Neutrophil (primary cell): ENCODE data around the gene GAK.

Source experiments
- H3K27ac ChIP-seq: fragments of 200-600 bp; sonication (generic); 2 replicates; pipeline ENCODE4 v1.5.1; 2016; ENCODE audit warnings: mild to moderate bottlenecking, moderate library complexity
- H3K27me3 ChIP-seq: fragments of 200-600 bp; sonication (generic); 2 replicates; pipeline ENCODE4 v1.6.0; 2016; ENCODE audit warnings: mild to moderate bottlenecking
- H3K36me3 ChIP-seq: fragments of 200-600 bp; sonication (generic); 2 replicates; pipeline ENCODE4 v1.5.1; 2017
- H3K4me1 ChIP-seq, 2 experiments: fragments of 200-600 bp in 1 of 2; sonication (generic) in 1 of 2; 1 replicate in 1 of 2; 2 replicates in 1 of 2; pipeline versions ENCODE4 v1.5.1 to v1.6.1; 2013 to 2016; ENCODE audit warnings: low read depth in 1 of 2, low read length in 1 of 2, mild to moderate bottlenecking in 1 of 2, moderate library complexity in 1 of 2; ENCODE audit not compliant: control insufficient read depth in 1 of 2, insufficient read depth in 1 of 2
- H3K4me3 ChIP-seq, 2 experiments: fragments of 200-600 bp in 1 of 2; sonication (generic) in 1 of 2; 1 replicate in 1 of 2; 2 replicates in 1 of 2; pipeline ENCODE4 v1.5.1; 2013 to 2016; ENCODE audit warnings: low read depth in 1 of 2, low read length in 1 of 2, mild to moderate bottlenecking in 1 of 2, moderate library complexity in 1 of 2
- H3K9me3 ChIP-seq: fragments of 200-600 bp; sonication (generic); 2 replicates; pipeline ENCODE4 v1.5.1; 2016
- TF ChIP-seq, protein P1 (sequence below): fragments of 200-600 bp; sonication (generic); IDR thresholded peaks from 2 replicates; pipeline ENCODE4 v1.5.1; 2016; ENCODE audit warnings: antibody characterized with exemption

The GAK gene

DNA sequence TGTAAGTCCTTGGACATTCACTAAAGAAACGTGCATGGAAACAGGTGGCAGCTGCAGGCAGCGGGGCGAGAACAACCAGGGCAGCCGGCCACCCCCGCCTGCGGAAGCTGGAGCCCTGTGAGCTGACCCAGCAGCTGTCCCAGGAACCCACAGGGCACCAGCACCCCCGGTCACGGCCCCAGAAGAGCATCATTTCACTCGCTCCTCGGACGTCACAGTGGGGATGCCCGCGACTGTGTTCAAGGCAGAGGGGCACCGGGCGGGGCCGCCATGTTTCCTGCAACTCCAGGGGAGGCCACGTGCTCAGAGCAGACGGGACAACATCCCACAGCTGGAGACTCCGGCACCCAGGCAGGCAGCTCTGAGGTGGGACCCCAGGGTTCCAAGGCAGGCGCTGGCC lies 61.2 kb downstream of the GAK start:
- no peak overlapping the region for H3K4me3 ChIP-seq
- no peaks in the 10 kb centered on the region for H3K27me3 ChIP-seq
- peaks cover 100% of the 10 kb centered on the region for H3K36me3 ChIP-seq
- TF ChIP-seq, protein P1, sequence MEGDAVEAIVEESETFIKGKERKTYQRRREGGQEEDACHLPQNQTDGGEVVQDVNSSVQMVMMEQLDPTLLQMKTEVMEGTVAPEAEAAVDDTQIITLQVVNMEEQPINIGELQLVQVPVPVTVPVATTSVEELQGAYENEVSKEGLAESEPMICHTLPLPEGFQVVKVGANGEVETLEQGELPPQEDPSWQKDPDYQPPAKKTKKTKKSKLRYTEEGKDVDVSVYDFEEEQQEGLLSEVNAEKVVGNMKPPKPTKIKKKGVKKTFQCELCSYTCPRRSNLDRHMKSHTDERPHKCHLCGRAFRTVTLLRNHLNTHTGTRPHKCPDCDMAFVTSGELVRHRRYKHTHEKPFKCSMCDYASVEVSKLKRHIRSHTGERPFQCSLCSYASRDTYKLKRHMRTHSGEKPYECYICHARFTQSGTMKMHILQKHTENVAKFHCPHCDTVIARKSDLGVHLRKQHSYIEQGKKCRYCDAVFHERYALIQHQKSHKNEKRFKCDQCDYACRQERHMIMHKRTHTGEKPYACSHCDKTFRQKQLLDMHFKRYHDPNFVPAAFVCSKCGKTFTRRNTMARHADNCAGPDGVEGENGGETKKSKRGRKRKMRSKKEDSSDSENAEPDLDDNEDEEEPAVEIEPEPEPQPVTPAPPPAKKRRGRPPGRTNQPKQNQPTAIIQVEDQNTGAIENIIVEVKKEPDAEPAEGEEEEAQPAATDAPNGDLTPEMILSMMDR = no peak
- H3K9me3 ChIP-seq = no peaks in the 10 kb centered on the region
- no peak overlapping the region for H3K27ac ChIP-seq
- no peaks in the 10 kb centered on the region for H3K4me1 ChIP-seq

DNA sequence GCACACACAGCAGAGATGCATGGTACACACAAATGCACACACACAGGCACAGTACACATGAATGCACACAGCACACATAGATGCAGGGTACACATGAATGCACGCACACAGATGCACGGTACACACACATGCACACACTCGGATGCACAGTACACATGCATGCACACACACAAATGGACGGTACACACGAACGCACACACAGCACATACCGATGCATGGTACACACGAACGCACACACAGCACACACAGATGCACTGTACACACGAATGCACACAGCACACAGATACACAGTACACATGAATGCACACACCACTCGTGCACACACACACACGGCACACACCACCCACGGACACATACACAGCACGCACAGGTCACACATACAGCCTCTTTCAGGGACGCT lies 62.3 kb downstream of the GAK start:
- TF ChIP-seq, protein P1 = no peak
- no peak overlapping the region for H3K4me3 ChIP-seq
- peaks cover 100% of the 10 kb centered on the region for H3K36me3 ChIP-seq
- no peaks in the 10 kb centered on the region for H3K27me3 ChIP-seq
- no peak overlapping the region for H3K27ac ChIP-seq
- H3K9me3 ChIP-seq = no peaks in the 10 kb centered on the region
- H3K4me1 ChIP-seq = no peaks in the 10 kb centered on the region

DNA sequence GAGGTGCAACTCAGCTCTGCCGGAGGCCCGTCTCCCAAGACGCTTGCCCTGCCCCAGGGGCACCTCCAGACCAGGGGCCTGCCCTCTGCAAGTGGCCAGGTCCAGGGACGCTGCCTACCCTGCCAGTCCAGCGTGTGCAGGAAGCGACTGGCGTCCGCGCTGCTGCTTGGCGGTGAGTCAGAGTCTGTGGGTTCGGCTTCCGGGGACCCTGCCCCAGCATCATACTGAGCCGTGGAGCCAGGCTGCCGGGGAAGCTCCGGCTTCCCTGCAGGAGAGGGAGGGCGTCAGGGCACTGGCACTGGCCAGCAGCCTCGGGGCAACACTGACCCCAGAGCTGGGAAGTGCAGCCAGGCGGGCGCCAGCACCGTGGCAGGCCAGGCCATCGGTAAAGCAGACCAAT lies 63.7 kb downstream of the GAK start:
- Histone ChIP-seq H3K27me3 (no peaks in the 10 kb centered on the region), H3K36me3 (peaks cover 100% of the 10 kb centered on the region), H3K4me3 (no peak overlapping the region), H3K9me3 (no peaks in the 10 kb centered on the region), H3K4me1 (no peaks in the 10 kb centered on the region), H3K27ac (no peak overlapping the region)
- TF ChIP-seq, protein P1 = no peak

DNA sequence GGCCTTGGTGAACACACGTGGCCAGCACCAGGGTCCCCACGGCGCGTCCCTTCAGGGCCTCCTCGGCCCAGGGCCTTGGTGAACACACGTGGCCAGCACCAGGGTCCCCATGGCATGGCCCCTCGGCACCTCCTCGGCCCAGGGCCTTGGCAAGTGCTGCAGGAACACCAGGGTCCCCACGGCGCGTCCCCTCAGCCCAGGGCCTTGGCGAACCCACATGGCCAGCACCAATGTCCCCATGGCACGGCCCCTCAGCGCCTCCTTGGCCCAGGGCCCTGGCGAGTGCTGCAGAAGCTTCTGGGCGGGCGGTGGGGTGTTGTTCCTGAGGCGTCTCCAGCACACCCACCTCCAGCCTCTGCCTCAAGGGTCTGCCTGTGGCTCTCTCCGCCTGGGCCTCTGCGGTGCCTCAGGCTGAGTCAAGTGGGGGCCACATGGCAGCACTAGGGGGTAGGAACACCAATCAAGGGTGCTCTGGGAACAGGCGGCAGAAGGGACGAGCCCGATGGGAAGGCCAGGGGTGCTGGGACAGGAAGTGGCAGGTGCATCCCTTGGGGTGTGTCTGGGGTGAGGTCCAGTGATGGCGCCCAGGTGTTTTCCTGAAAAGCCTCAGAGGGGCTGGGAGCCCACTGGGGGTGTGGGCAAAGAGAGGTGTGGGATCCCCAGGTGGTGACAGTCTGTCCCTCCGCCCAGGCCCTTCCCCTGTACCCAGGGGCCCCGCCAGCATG lies 64.4 kb downstream of the GAK start:
- Histone ChIP-seq H3K4me1 (no peaks in the 10 kb centered on the region), H3K27ac (no peak overlapping the region), H3K4me3 (no peak overlapping the region), H3K36me3 (peaks cover 100% of the 10 kb centered on the region), H3K27me3 (no peaks in the 10 kb centered on the region), H3K9me3 (no peaks in the 10 kb centered on the region)
- TF ChIP-seq, protein P1 = no peak

DNA sequence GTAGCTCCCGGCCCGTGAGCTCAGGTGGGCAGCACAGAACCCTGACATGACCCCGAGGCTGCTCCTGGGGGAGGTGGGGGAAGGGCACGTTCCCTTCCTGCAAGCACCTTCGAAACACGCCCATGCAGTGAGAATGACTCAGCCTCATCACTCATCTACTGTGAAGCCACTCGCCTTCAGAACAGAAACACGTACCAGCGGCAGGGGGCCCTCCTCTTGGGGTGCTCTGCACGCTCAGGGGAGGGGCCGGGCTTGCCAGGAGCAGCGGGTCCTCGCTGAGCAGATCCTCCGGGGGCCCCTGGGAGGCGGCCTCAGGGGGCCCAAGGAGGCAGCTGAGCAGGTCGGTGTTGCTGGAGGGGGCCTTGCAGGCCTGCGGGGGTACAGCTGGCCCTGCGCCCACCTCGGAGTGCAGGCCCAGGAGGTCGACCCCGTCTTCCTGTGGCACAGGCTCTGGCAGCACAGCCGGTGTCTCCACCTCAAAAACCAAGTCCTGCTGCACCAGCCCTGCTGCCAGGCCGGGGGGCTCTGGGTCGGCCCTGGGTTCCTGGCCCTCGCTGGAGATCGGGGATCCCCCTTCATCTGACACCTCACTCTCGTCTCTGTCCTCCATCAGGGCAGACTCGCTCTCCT lies 65.2 kb downstream of the GAK start:
- H3K4me3 ChIP-seq = no peak overlapping the region
- no peaks in the 10 kb centered on the region for H3K4me1 ChIP-seq
- H3K36me3 ChIP-seq = peaks cover 100% of the 10 kb centered on the region
- no peaks in the 10 kb centered on the region for H3K27me3 ChIP-seq
- TF ChIP-seq, protein P1 = no peak
- H3K9me3 ChIP-seq = no peaks in the 10 kb centered on the region
- H3K27ac ChIP-seq = no peak overlapping the region
